ENCODE data around the gene CCDC141. TPM values are rescaled to one million over a fixed set of nuclear protein-coding genes. Genes with fewer than 3 reads are reported as not detected.

Gene CCDC141
- total and polyA plus RNA-seq, 2 experiments from 2014 or later = 11.7 to 13.4 TPM

GRCh38 chr2:179098080-179098689 lies 48.2 kb upstream of the CCDC141 start:
- Histone ChIP-seq H3K4me3 (no peak overlapping the region), H3K36me3 (ENCODE audit: insufficient read depth) (peaks cover 5% of the 10 kb centered on the region; the same call in 1 of the 2 replicates), H2AFZ (no peak overlapping the region), H3K9me2 (ENCODE audit: insufficient read depth) (no peaks in the 10 kb centered on the region), H3K27me3 (ENCODE audit: insufficient read depth) (no peaks in the 10 kb centered on the region), H3K27ac (ENCODE audit: low read depth) (no peak overlapping the region), H3F3A (replicated peaks; ENCODE audit: low read depth) (no peaks in the 10 kb centered on the region), H3K4me1 (ENCODE audit: insufficient read depth) (no peaks in the 10 kb centered on the region), H3K79me2 (replicated peaks; ENCODE audit: insufficient read depth) (no peaks in the 10 kb centered on the region), H3K4me2 (no peak overlapping the region), H4K20me1 (replicated peaks; ENCODE audit: insufficient read depth) (no peaks in the 10 kb centered on the region)
- Mint-ChIP-seq H3K9me3 (peaks cover 12% of the 10 kb centered on the region), H3K27me3 (ENCODE audit: insufficient read depth, low read depth, poor library complexity) (peaks cover 2% of the 10 kb centered on the region), H3K27ac (no peak overlapping the region), H3K4me1 (no peaks in the 10 kb centered on the region), H3K36me3 (ENCODE audit: low read depth) (peaks cover 6% of the 10 kb centered on the region; the same call in 2 of the 3 replicates), H3K4me3 (no peak overlapping the region)
- ATAC-seq (no peak), DNase-seq (ENCODE audit: low spot score) (no peak)
- TF ChIP-seq CREB1 (CRISPR knock-in tag; IDR thresholded peaks at IDR 0.05; ENCODE audit: low read depth) (no peak), POLR2AphosphoS5 (IDR thresholded peaks at IDR 0.05; ENCODE audit: low read depth) (no peak), JUNB (IDR thresholded peaks at IDR 0.05; ENCODE audit: unreplicated experiment) (no peak), ZNF331 (CRISPR knock-in tag; IDR thresholded peaks at IDR 0.05; ENCODE audit: low read depth) (no peak), STAT1 (IDR thresholded peaks at IDR 0.05; ENCODE audit: unreplicated experiment) (no peak), EZH2phosphoT487 (IDR thresholded peaks at IDR 0.05; ENCODE audit: unreplicated experiment) (no peak), NANOG (IDR thresholded peaks at IDR 0.05; ENCODE audit: borderline replicate concordance) (no peak), ZNF462 (CRISPR knock-in tag; IDR thresholded peaks at IDR 0.05) (no peak), EZH2 (IDR thresholded peaks at IDR 0.05; ENCODE audit: low read depth, unreplicated experiment) (no peak)

All from GM23338 (cell line).